Naive thymus-derived CD4-positive, alpha-beta T cell (primary cell): ENCODE data around the gene PTPRK. TPM values are rescaled to one million over a fixed set of nuclear protein-coding genes. Genes with fewer than 3 reads are reported as not detected.
"Not testable (repeated sequence)": the region's sequence is repeated elsewhere in the genome, so short reads cannot be mapped to it uniquely, and the experiment has no call there.

ENCODE experiments used
- ATAC-seq: fragments of 150-1000 bp; cut with Tn5 transposase; 2 replicates; pipeline ENCODE4 v1.10.0; 2021; ENCODE audit warnings: mild to moderate bottlenecking, moderate library complexity
- CTCF ChIA-PET: fragments of 350-600 bp; sonication (Branson Sonifier 250); formaldehyde crosslinking; loops from one replicate; lab custom pipeline; 2021; ENCODE audit warnings: antibody characterized with exemption; lab: Charles Lee
- POLR2A ChIA-PET: fragments of 350-600 bp; sonication (Branson Sonifier 250); formaldehyde crosslinking; loops from one replicate; lab custom pipeline; 2021; ENCODE audit warnings: antibody characterized with exemption, inconsistent platforms; lab: Charles Lee
- DNase-seq, 9 donors: peaks; one replicate each; pipeline versions ENCODE4 v3.0.0 to v3.0.0-alpha.2; 2020 to 2022; ENCODE audit warnings: mixed read lengths in 1 of 9
- H3K27ac ChIP-seq: one replicate; pipeline ENCODE4 v1.7.0; 2013; ENCODE audit warnings: mild to moderate bottlenecking, low read depth, low read length, moderate library complexity
- H3K27me3 ChIP-seq, 2 donors: one replicate each; pipeline ENCODE4 v1.7.0; 2013; ENCODE audit warnings: low read length in 2 of 2, mild to moderate bottlenecking in 2 of 2, moderate library complexity in 2 of 2; ENCODE audit not compliant: control insufficient read depth in 2 of 2, insufficient read depth in 2 of 2
- H3K36me3 ChIP-seq, 3 experiments: 1 replicate in 2 of 3; 2 replicates in 1 of 3; pipeline ENCODE4 v1.7.0; 2013; ENCODE audit warnings: low read length in 3 of 3, mild to moderate bottlenecking in 3 of 3, moderate library complexity in 1 of 3; ENCODE audit not compliant: insufficient read depth in 3 of 3, control insufficient read depth in 2 of 3
- H3K4me1 ChIP-seq, 2 donors: one replicate each; pipeline ENCODE4 v1.7.0; 2013; ENCODE audit warnings: low read length in 2 of 2, mild to moderate bottlenecking in 2 of 2, moderate library complexity in 1 of 2; ENCODE audit not compliant: control insufficient read depth in 2 of 2, insufficient read depth in 2 of 2
- H3K4me3 ChIP-seq: 2 replicates; pipeline ENCODE4 v1.7.0; 2013; ENCODE audit warnings: mild to moderate bottlenecking, low read length
- H3K9me3 ChIP-seq, 3 experiments: 1 replicate in 2 of 3; 2 replicates in 1 of 3; pipeline ENCODE4 v1.7.0; 2013; ENCODE audit warnings: low read length in 3 of 3; ENCODE audit not compliant: control insufficient read depth in 2 of 3
- H3K27ac Mint-ChIP-seq, 9 donors: one replicate each; pipeline ENCODE4 v1.8.0; 2020 to 2022; ENCODE audit warnings: mixed read lengths in 9 of 9, mild to moderate bottlenecking in 8 of 9, moderate library complexity in 5 of 9, inconsistent platforms in 2 of 9
- H3K27me3 Mint-ChIP-seq, 5 donors: one replicate each; pipeline ENCODE4 v1.8.0; 2021 to 2022; ENCODE audit warnings: mixed read lengths in 5 of 5, mild to moderate bottlenecking in 1 of 5
- H3K36me3 Mint-ChIP-seq, 5 donors: one replicate each; pipeline ENCODE4 v1.8.0; 2020 to 2022; ENCODE audit warnings: mixed read lengths in 5 of 5, mild to moderate bottlenecking in 3 of 5, inconsistent platforms in 1 of 5
- H3K4me1 Mint-ChIP-seq, 7 donors: one replicate each; pipeline ENCODE4 v1.8.0; 2020 to 2022; ENCODE audit warnings: mixed read lengths in 7 of 7, mild to moderate bottlenecking in 3 of 7, inconsistent platforms in 1 of 7
- H3K4me3 Mint-ChIP-seq, 10 donors: one replicate each; pipeline ENCODE4 v1.8.0; 2020 to 2022; ENCODE audit warnings: mild to moderate bottlenecking in 10 of 10, mixed read lengths in 10 of 10, moderate library complexity in 6 of 10, inconsistent platforms in 2 of 10
- H3K9me3 Mint-ChIP-seq, 11 donors: one replicate each; pipeline ENCODE4 v1.8.0; 2020 to 2022; ENCODE audit warnings: mixed read lengths in 11 of 11, mild to moderate bottlenecking in 4 of 11, inconsistent platforms in 1 of 11, moderate library complexity in 1 of 11
- intact Hi-C, 2 donors: fragments of 100-400 bp; cut with micrococcal nuclease; formaldehyde crosslinking; loops; one replicate each; pipeline ENCODE4 v1.15.1; 2023
- polyA plus RNA-seq, 2 donors: library from polyadenylated mRNA; unstranded; fragments of 300-500 nt; fragmentation: Illumina TruSeq; gene quantifications; one replicate each; pipeline ENCODE4 v1.2.3, GENCODE V29; 2021
- total RNA-seq, 6 experiments: library from RNA in 5 of 6; stranded (reverse) in 5 of 6; gene quantifications; 1 replicate in 5 of 6; 2 replicates in 1 of 6; pipeline ENCODE4 v1.2.3 and lab custom pipeline; 2021 to 2026

The PTPRK gene
- total and polyA plus RNA-seq, 7 experiments from 2014 or later: 1.3 to 6.5 (median 2.3) TPM

DNA sequence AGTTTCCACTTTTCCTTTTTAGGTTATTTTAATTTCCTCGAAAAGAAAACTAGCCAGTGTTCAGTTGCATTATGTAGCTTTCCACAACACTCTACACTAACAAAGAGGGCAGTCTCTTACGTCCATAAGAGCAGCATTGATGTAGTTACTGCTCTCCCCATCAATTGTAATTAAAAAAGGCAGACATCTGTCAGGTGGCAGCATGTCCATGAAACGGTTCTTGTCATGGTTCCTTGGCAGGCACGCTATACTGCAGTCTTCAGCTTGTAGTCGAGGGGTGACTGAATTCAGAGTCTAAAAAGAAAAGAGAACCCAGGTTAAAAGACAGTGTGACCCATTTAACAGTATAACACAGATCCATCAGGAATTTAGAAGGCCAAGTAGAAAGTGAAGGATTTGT lies 539.4 kb downstream of the PTPRK start:
- no peak overlapping the region for H3K27ac ChIP-seq
- no peak for DNase-seq
- Mint-ChIP-seq H3K4me3 (no peak overlapping the region), H3K36me3 (peaks cover 0 to 24% (median 0%) of the 10 kb centered on the region in 5 donors), H3K27ac (no peak overlapping the region), H3K4me1 (peaks cover 6 to 29% (median 23%) of the 10 kb centered on the region in 7 donors), H3K27me3 (no peaks in the 10 kb centered on the region), H3K9me3 (peaks cover 0 to 23% (median 0%) of the 10 kb centered on the region in 11 donors)
- no peaks in the 10 kb centered on the region for H3K36me3 ChIP-seq
- H3K9me3 ChIP-seq: no peaks in the 10 kb centered on the region
- ATAC-seq: no peak
- no peaks in the 10 kb centered on the region for H3K27me3 ChIP-seq
- peaks cover 7 to 17% of the 10 kb centered on the region in 2 donors for H3K4me1 ChIP-seq
- ChIA-PET CTCF (no interaction called here), POLR2A (interaction anchor here (1.1 kb wide), 1 partner anchor 203 kb away, joined by 3 read pairs; no protein-coding TSS in a partner anchor)
- intact Hi-C loops: no loop called here
- H3K4me3 ChIP-seq: no peak overlapping the region

DNA sequence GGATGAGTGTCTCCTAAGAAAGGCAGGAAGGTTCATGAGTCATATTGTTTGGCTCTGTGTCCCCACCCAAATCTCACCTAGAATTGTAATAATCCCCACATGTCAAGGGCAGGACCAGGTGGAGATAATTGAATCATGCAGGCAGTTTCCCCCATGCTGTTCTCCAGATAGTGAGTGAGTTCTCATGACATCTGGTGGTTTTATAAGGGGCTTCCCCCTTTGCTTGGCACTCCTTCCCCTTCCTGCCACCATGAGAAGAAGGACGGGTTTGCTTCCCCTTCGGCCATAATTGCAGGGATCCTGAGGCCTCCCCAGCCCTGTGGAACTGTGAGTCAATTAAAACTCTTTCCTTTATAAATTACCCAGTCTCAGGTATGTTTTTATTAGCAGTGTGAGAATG lies 542.2 kb downstream of the PTPRK start:
- H3K4me3 ChIP-seq: peak overlapping the region; percentile 3
- H3K4me1 ChIP-seq: peaks cover 18 to 20% of the 10 kb centered on the region in 2 donors
- not testable (repeated sequence) for H3K36me3 ChIP-seq, H3K9me3 ChIP-seq, H3K27ac ChIP-seq, H3K27me3 ChIP-seq, H3K27me3 Mint-ChIP-seq
- peak; percentile 63 for ATAC-seq
- intact Hi-C loops: loop anchor here in 1 of 2 donors (1.0 to 10.0 kb wide), 2 partner anchors 123 to 347 kb away; no protein-coding TSS in a partner anchor
- H3K4me1 Mint-ChIP-seq: peaks cover 14 to 47% (median 38%) of the 10 kb centered on the region in 7 donors
- H3K36me3 Mint-ChIP-seq: peaks cover 0 to 37% (median 0%) of the 10 kb centered on the region in 5 donors
- ChIA-PET CTCF (interaction anchor here (0.8 to 2.2 kb wide), 6 partner anchors 13 to 123 kb away, joined by 3 to 10 read pairs (median 4); no protein-coding TSS in a partner anchor), POLR2A (interaction anchor here (1.3 to 1.4 kb wide), 2 partner anchors 59 to 77 kb away, joined by 4 to 7 read pairs; partner anchors contain the start of gene THEMIS)
- H3K27ac Mint-ChIP-seq: peak overlapping the region in 5 of 9 donors; percentile 4 to 65 (median 59)
- DNase-seq: peak in 4 of 9 donors; percentile 12 to 33 (median 27)
- H3K4me3 Mint-ChIP-seq: peak overlapping the region in 7 of 10 donors; percentile 8 to 47 (median 34)
- peaks cover 0 to 29% (median 0%) of the 10 kb centered on the region in 11 donors for H3K9me3 Mint-ChIP-seq

DNA sequence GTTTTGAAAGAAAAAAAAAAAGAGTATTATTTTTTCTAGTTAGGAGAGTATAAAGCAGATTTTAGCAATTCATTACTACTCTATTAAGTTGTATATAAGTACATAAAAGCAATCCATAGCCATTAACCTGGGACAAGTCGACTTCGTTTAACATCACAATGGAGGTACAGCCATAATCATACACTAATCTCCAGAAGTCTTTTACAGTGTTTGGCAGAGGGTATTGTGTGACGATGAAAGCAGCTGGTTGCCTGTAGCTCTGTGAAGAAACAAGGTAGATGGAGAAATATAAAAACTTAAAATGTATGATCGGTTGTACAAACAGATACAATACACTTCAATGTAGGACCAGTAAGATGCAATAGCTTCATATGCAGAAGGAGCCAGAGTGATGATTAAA lies 543.6 kb downstream of the PTPRK start:
- H3K4me3 Mint-ChIP-seq: peak overlapping the region in 1 of 10 donors; percentile 8
- POLR2A ChIA-PET: interaction anchor here (0.8 to 2.2 kb wide), 3 partner anchors 12 to 80 kb away, joined by 3 to 5 read pairs (median 4); partner anchors contain the start of gene THEMIS

DNA sequence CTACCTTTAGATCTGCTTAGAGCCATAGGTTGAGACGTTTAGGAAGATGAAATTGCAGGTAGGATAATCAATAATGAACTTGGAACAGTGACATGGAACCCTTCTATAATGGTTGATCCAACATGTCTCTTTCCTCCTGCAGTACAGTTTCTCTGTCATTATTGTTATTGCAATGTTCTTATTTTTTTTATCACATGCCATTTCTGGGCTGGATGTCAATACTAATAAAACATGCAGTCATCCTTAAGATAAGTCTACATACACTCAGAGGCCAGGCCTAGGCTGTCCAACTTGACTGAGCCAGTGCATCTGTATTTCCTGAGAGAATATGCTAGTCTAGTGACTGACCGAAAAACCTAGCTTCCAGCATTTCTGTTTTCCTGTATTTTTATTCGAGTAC lies 544.3 kb downstream of the PTPRK start:
- POLR2A ChIA-PET: interaction anchor here (2.2 kb wide), 1 partner anchor 75 kb away, joined by 5 read pairs; the partner anchor contains the start of gene THEMIS
- ATAC-seq: no peak
- no peak for DNase-seq
- H3K9me3 Mint-ChIP-seq: peaks cover 0 to 25% (median 0%) of the 10 kb centered on the region in 11 donors
- no peaks in the 10 kb centered on the region for H3K27me3 Mint-ChIP-seq
- Histone ChIP-seq H3K4me1 (peaks cover 33 to 34% of the 10 kb centered on the region in 2 donors), H3K27me3 (no peaks in the 10 kb centered on the region), H3K4me3 (no peak overlapping the region), H3K36me3 (no peaks in the 10 kb centered on the region), H3K9me3 (no peaks in the 10 kb centered on the region), H3K27ac (no peak overlapping the region)
- intact Hi-C loops: loop anchor here in 1 of 2 donors (10.0 kb wide), 1 partner anchor 349 kb away; no protein-coding TSS in a partner anchor
- H3K4me1 Mint-ChIP-seq: peaks cover 14 to 68% (median 59%) of the 10 kb centered on the region in 7 donors
- no peak overlapping the region for H3K4me3 Mint-ChIP-seq
- H3K36me3 Mint-ChIP-seq: peaks cover 0 to 37% (median 0%) of the 10 kb centered on the region in 5 donors
- H3K27ac Mint-ChIP-seq: peak overlapping the region in 1 of 9 donors; percentile 65
- CTCF ChIA-PET: interaction anchor here (1.2 kb wide), 1 partner anchor 121 kb away, joined by 4 read pairs; no protein-coding TSS in a partner anchor

More for the DNA sequence above, 543.6 kb downstream of the PTPRK start:
- Mint-ChIP-seq H3K4me1 (peaks cover 14 to 61% (median 52%) of the 10 kb centered on the region in 7 donors), H3K9me3 (peaks cover 0 to 29% (median 0%) of the 10 kb centered on the region in 11 donors), H3K36me3 (peaks cover 0 to 42% (median 0%) of the 10 kb centered on the region in 5 donors), H3K27me3 (no peaks in the 10 kb centered on the region), H3K27ac (peak overlapping the region in 1 of 9 donors; percentile 12)
- no peaks in the 10 kb centered on the region for H3K27me3 ChIP-seq
- no peak overlapping the region for H3K27ac ChIP-seq
- H3K9me3 ChIP-seq: no peaks in the 10 kb centered on the region
- CTCF ChIA-PET: interaction anchor here (0.7 to 2.2 kb wide), 3 partner anchors 114 to 241 kb away, joined by 3 to 10 read pairs (median 9); no protein-coding TSS in a partner anchor
- no peaks in the 10 kb centered on the region for H3K36me3 ChIP-seq
- peaks cover 28% of the 10 kb centered on the region in 2 donors for H3K4me1 ChIP-seq
- no peak for ATAC-seq
- intact Hi-C loops: loop anchor here in 1 of 2 donors (10.0 kb wide), 1 partner anchor 348 kb away; no protein-coding TSS in a partner anchor
- no peak for DNase-seq
- H3K4me3 ChIP-seq: no peak overlapping the region

DNA sequence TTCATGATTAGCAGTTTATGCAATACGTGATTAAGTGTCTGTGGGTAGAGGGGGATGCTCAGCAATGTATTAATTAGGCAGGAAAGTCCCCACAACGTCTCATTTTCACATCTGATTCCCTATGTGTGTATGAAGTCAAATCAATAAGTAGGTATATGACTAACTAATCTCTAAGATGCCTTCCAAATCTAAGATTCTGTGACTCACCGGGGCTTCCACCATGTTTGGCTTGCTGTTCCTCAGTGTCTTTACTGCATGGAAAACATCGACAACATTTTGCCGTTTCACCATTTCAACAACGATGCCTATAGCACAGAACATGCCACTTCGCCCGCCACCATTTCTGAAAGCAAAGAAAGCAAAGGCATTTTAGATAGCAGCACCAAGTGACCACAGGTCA lies 547.6 kb downstream of the PTPRK start:
- ChIA-PET CTCF (interaction anchor here (0.6 to 3.8 kb wide), 9 partner anchors 20 to 544 kb away, joined by 3 to 17 read pairs (median 3); partner anchors contain the start of gene THEMIS), POLR2A (interaction anchor here (0.7 to 2.2 kb wide), 14 partner anchors 15 to 162 kb away, joined by 3 to 17 read pairs (median 4); no protein-coding TSS in a partner anchor)
- peak overlapping the region in 7 of 10 donors; percentile 6 to 95 (median 84) for H3K4me3 Mint-ChIP-seq
- peaks cover 0 to 34% (median 0%) of the 10 kb centered on the region in 5 donors for H3K36me3 Mint-ChIP-seq
- Histone ChIP-seq H3K27me3 (no peaks in the 10 kb centered on the region), H3K4me3 (peak overlapping the region; percentile 43), H3K9me3 (no peaks in the 10 kb centered on the region), H3K27ac (peak overlapping the region; percentile 83), H3K36me3 (no peaks in the 10 kb centered on the region), H3K4me1 (peaks cover 31 to 44% of the 10 kb centered on the region in 2 donors)
- peaks cover 16 to 83% (median 67%) of the 10 kb centered on the region in 7 donors for H3K4me1 Mint-ChIP-seq
- intact Hi-C loops: loop anchor here (1.0 to 10.0 kb wide), 14 partner anchors 11 to 548 kb away; partner anchors contain the start of genes THEMIS (in 2 of the 2) and PTPRK (in 1 of the 2)
- no peak for ATAC-seq
- DNase-seq: peak in 1 of 9 donors; percentile 26
- peak overlapping the region; percentile 20 to 99 (median 97) for H3K27ac Mint-ChIP-seq
- H3K9me3 Mint-ChIP-seq: peaks cover 0 to 17% (median 0%) of the 10 kb centered on the region in 11 donors
- H3K27me3 Mint-ChIP-seq: no peaks in the 10 kb centered on the region

DNA sequence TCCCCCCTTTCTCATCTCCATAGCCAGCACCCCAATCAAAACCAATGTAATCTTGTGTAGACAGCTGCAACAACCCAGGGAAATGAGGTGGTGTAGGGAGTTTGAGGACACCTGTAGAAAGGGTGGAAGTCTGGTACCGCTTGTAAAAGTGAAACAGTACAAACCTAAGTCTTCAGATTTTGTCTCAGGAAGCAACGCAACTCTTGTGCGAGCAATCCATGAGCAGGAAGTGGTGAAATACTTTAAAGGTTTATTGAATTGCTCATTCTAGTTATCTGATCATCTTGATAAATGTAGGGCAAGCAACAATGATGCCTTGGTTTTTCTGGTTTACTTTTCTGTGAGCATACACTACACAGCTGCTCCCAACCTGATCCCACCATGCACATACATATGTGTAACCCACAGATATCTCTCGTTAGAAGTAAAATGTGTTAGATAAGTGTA lies 548.4 kb downstream of the PTPRK start:
- Mint-ChIP-seq H3K27ac (peak overlapping the region; percentile 71 to 99 (median 97)), H3K9me3 (peaks cover 0 to 16% (median 0%) of the 10 kb centered on the region in 11 donors), H3K36me3 (peaks cover 0 to 34% (median 0%) of the 10 kb centered on the region in 5 donors), H3K4me3 (peak overlapping the region; percentile 73 to 96 (median 88)), H3K4me1 (peaks cover 15 to 83% (median 68%) of the 10 kb centered on the region in 7 donors), H3K27me3 (no peaks in the 10 kb centered on the region)
- Histone ChIP-seq H3K36me3 (no peaks in the 10 kb centered on the region), H3K4me3 (peak overlapping the region; percentile 43), H3K4me1 (peaks cover 36 to 49% of the 10 kb centered on the region in 2 donors), H3K27ac (peak overlapping the region; percentile 83), H3K27me3 (no peaks in the 10 kb centered on the region), H3K9me3 (no peaks in the 10 kb centered on the region)
- ChIA-PET CTCF (interaction anchor here (0.6 to 3.8 kb wide), 12 partner anchors 19 to 1564 kb away, joined by 3 to 17 read pairs (median 3); partner anchors contain the start of gene THEMIS), POLR2A (interaction anchor here (0.7 to 2.2 kb wide), 20 partner anchors 12 to 163 kb away, joined by 3 to 17 read pairs (median 4); partner anchors contain the start of gene THEMIS)
- DNase-seq (peak; percentile 9 to 89 (median 84)), ATAC-seq (peak; percentile 92)
- intact Hi-C loops: loop anchor here (1.0 to 10.0 kb wide), 15 partner anchors 10 to 549 kb away; partner anchors contain the start of genes PTPRK (in 2 of the 2) and THEMIS (in 2 of the 2)
